Ramos (cell line): Measurements from ENCODE around the gene TTC39B.

Experiments
- in situ Hi-C: fragments of 300-500 bp; cut with MboI; formaldehyde crosslinking; loops from one replicate; pipeline ENCODE4 v1.14.3; 2022; ENCODE audit warnings: low sequenced_read_pairs; ENCODE audit not compliant: unreplicated experiment

Gene TTC39B

DNA sequence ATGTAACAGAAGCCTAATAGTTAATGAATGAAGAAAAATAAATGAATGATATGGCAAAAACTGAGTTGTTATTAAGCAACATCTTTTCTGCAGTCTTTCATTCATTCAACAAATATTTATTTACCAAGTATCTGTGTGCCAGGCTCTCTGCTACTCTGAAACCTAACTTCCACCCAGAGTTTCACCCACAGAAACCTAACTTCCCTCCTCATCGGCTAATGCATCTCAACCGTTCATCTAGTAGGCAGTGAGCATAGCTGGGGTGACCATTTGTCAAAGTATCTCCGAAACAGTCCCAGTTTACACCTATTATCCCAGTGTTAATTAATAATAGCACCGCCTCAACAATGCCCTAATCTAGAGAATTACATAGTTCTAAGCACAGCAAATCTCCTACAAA is 1.5 kb downstream of the TTC39B start:
- in situ Hi-C loops, result no loop called here

DNA sequence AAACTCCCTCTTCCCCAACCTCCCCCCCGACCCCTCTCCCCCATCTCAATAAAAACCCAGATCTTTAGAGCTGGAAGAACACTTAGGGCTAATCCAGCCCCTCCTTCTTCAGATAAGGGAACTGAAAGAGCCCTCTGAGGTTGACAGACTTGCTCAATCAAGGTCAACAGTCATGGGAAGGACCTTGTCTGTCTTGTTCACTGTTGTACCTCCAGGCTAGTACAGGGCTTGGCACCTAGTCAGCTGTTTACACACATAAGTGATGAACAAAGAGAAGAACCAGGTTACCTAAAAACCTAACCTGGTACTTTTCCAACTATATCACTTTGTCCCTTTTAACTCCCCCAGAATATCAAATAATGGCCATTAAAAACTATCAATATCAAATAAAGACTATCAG is 2.4 kb downstream of the TTC39B start:
- in situ Hi-C loops, result no loop called here

DNA sequence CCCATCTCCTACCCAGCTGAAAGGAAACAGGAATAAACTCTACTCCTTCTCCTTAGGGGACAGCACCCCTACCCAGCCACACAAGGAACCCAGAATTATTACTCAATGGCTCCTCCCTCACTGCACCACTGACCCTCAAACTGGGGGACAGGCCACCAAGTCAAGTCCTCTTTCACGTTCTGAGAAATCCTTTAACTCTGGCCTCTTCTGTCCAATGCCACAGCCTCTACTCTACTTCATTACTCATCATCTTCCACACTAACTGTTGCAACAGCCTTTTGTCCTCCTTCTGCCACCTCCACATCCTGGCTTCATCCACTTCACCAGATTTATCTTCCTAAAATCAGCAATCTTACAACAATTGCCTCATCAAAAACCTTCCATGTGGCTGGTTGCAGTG is 6.8 kb downstream of the TTC39B start:
- in situ Hi-C loops, result no loop called here

DNA sequence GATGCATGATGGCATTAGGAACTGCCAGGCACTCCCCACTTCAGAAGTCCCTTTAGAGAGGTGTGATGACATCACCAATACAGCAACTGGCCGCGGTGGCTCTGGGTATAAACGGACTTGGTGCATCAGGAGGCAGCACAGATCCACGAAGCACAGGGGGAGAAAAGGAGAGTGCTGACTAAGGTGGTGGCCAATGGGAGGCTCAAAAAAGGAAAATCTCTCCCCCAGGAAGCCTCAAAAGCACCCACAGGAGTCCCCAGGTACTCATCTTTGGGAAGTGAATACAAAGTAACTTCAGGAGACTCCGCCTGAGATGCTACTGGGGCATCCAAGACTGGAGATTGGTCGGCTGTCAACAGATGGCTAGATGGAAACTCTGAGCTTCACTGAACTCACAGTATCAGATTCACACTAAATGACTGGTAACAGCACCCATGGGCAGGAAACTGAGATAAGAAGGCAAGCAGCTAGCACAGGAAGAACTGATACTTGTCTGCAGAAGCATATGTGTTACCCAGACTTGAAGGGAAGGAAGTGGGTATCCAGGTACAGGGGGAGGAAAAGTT is 7.6 kb downstream of the TTC39B start:
- in situ Hi-C loops, result no loop called here

DNA sequence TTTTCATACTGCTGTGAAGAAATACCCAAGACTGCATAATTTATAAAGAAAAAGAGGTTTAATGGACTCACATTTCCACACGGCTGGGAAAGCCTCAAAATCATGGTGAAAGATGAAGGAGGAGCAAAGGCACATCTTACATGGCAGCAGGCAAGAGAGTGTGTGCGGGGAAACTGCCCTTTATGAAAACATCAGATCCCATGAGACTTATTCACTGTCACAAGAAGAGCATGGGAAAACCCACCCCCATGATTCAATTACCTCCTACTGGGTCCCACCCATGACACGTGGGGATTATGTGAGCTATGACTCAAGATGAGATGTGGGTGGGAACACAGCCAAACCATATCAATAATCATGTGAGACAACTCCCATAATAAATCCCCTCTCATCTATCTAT is 8.7 kb downstream of the TTC39B start:
- in situ Hi-C loops, result no loop called here

DNA sequence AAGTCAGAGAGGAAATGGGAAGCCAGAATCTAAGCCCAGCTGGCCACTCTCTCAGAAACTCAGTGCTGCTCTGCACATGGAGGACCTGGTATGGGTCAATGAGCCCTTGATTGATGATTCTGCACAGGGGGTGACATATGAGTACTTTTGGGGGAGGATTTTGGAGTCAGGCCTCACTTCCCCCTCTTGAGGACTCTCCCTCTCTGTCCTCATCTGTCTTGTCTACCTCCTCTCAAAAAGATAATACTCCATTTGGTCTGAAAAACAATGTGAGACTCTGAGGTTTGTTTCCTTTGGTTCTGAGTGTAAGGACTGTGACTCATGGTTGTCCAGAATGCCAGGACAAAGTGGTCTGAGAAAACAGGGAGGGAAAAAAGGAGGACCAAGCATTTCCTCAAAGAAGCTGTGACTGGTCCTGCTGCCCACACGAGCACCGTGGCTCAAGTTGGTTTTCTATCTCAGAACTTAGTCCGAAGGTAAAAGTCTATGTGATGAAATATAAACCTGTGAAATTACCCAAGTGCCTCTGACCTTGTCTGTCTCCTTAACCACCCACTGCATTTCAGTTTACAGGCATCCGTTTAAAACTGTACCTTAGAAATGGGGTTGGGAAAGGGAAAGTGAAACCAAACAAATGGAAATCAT is 11.1 kb downstream of the TTC39B start:
- in situ Hi-C loops, result no loop called here

DNA sequence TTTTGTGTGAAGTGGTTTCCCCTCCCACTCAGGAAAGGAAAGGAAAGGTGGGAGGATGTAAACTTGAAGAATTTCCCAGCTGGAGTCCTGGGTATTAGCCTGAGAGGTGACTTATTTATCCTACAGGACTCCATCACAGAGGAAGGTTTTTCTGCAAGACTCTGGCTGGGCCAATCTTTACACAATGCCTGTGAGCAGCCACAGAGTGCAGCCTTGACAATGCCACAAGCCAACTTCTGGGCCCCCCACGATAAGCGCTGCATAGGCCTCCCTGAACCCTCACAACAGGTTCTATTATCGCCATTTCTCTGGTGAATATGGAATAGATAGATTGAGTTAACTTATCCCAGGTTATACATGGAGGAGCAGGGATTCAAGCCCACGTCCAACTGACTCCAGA is 12.4 kb downstream of the TTC39B start:
- in situ Hi-C loops, result no loop called here

DNA sequence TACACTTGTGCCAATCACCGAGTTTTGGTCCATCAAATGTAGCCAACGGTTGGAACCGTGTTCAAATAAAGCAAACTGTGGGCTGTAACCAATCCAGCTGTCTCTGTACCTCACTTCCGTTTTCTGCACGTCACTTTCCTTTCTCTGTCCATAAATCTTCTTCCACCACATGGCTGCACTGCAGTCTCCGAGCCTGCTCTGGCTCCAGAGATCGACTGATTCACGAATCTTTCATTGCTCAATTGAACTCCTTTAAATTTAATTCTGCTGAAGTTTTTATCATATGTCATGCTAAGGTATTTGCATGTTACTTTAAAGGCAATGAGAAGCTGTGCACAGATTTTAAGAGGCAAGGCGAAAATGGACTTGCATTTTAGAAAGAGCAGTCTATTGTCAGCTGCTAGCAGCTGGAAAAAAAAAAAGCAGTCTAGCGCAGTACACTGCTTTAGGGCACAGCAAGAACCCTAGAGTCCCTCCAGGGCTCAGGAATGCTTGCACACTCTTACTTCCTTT is 13.2 kb downstream of the TTC39B start:
- in situ Hi-C loops, result no loop called here

DNA sequence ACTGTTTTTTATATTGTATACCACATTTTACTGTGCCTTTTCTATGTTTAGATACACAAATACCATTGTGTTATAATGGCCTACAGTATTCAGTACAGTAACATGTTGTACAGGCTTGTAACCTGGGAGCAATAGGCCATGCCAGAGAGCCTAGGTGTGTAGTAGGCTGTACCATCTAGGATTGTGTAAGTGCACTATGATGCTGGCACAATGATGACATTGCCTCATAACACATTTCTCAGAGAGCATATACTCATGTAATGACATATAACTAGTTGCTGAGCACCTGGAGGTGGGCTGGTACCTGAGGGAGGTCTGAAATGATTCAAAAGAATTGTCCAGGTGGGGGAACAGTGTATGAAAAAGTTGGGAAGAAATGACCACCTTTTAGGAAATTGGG is 13.9 kb downstream of the TTC39B start:
- in situ Hi-C loops, result no loop called here

DNA sequence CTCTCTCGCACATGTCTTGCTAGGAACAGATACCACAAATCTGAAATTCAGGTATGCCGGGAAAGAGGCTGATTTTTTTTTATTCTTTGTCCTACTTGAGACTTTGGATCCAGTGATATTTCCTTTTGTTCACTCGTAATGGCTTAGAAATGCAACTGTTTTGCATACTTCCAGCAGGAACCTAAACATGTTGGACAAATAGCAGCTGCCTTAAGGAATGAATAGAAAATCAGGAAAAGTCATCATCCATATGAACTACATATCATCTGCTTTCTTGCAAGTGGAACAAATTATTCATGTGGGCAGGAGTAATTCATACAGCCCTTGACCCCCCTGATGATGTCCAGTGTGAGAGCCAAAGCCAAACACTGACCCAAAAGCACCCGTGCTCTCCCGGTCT is 17.4 kb downstream of the TTC39B start:
- in situ Hi-C loops, result no loop called here

DNA sequence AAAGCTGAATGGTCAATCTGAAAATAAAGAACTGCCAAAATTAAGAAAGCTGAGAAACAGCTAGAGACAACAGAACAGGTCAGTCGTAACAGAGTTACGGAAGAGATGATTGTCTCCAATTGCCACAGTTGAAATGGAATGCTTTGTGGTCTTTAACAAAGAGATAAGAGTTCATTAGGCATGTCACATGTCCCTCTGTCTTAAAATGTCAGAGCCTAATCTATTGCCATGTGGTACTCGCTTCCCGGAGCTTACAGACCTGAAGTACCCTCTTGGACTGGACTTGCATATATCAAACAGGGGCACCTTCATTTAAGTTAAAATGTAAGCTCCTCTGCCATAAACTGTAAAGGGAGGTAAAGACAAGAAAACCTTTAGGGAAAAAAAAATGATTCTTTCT is 19.7 kb downstream of the TTC39B start:
- in situ Hi-C loops, result no loop called here

DNA sequence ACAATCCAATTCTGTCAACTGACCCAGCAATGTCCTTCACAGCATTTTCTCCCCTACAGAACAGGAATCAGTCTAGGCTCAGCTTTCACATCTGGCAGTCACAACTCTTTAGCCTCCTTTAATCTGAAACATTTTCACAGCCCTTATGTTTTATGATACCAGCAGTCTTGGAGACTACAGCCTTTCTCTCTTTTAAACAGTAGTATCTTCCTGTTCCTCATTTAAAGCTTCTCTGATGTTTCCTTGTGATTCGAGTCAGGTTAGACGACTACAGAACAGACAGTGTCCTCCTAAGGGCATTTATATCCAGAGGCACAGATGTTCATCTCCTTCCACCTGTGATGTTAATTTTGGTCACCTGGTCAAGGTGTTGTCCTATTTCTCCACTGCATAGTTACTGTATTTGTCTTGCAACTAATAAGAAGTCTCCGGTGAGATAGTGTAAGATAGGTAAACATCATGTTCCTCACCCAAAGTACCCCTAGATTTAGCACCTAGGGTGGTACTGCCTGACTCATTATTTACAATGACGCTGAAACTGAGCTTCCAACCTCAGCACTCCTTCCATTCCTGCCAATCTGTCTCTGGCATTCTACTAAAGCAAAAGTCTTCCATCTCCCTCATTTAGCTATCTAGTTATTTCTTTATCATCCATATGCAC is 20.7 kb downstream of the TTC39B start:
- in situ Hi-C loops, result no loop called here

DNA sequence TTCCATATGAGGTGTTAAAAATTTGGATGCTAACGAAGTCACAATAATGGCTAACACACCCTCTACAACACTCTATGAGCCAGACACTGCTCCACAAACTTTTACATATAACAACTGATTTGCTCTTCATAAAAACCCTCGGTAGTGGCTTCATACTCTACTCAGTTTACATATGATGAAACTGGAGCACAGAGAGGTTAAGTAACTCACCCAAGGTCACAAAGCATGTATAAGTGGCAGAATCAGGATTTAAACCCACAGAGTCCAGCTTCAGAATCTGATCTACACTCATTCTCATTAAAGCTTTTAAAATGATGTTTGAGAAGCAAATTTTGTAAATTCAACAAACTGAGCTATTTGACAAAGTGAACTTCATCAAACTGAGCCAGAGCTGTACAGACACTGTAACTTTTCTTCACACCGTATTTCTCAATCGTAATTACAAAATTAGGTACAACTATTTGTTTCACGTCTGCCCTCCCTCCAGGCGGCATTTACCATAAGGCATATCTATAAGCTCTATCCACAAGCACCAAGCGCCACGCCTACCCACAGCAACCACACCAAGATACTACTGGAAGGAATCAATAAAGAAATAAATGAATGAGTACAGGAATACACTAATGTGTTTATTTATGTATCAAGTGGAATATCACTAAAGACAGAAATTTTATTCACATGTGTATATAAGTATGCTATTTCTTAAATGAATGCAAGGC is 24.3 kb downstream of the TTC39B start:
- in situ Hi-C loops, result no loop called here

DNA sequence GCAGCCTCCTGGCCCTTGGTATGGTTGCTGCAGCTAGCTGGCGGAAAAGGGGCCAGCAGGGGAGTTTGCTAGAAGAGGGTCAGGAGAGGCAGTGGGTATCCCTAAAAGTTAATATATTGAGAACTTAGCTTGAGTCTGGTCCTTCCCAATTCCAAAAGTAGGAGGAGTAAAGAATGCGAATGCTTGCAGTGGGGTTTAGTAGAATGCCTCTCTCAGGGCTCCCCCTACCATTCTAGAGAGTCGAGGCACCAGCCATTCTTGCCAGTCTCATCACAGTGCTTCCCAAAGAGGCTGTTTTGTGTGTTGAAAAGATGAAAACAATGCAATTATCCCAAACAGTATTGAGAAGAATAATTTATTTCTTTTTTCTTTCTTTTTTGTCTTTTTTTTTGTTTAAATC is 26.4 kb downstream of the TTC39B start:
- in situ Hi-C loops, result no loop called here

DNA sequence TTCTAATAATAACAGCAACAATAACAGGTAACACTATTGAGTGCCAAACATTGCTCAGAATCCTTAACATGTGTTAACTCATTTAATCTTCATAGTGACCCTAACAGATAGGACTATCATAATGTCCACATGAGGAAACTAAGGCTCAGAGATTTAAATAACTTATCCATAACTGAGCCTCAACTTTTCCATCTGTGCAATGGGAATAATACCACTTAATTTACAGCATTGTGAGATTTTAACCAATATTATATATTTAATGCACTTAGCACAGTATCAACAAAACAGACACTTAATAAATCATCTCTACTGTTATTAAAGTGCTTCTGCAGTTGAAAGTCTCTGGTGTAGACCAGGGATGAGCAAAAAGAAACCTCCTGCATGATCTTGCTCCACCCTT is 28.2 kb downstream of the TTC39B start:
- in situ Hi-C loops, result no loop called here

DNA sequence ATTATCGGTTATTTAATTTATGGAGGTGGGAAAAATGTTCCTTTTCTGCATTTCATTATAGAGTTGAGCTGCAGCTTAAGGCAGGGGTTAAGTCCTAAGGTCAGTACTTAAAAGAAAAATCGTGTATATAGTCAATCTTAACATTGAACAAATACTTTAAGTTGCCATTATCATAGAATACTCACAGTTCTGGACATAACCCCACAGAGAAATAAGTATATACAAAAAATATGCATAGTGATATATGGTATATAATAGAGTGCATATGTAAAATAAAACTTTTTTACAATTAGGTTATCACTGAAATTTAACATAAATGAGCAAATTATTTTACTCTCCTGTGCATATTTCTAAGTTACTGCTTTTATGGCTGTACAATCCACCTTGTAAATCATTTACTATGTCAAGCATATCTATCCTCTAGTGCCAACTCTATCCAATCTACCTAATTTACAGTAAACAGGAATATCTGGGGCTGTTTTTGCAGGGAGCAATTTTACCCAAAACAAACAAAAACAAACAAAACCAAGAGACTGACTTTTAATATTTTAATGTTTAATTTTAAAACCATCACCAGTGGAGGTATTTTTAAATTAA is 28.8 kb downstream of the TTC39B start:
- in situ Hi-C loops, result no loop called here

DNA sequence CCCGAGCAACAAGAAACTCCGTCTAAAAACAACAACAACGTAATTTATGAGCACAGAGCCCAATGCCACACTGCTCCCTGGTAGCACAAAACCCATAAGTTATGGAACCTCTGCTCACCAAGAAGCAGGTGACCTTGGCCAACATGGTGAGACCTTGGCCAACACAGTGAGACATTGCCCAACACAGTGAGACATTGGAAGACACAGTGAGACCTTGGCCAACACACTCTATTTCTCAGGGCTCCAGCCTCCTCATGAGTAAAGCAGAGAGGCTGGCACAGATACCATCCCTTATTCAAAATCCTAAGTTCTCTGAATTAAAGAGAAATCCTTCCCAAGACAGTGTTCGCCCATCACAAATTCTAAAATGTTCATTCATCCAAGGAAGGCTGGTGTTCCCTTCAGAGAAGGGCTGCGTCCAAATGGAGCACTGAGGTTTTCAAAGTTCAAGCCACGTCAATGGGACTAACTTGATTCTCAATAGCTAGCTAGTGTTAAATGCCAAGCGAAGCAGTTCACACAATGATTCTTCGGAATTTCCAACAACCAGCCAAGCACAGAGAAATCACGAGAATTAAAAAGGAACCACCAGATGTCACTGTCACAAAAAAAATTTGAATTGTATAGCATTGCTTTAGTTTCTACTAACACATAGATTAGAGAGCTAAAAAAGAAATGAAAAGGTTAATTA is 29.5 kb downstream of the TTC39B start:
- in situ Hi-C loops, result no loop called here

DNA sequence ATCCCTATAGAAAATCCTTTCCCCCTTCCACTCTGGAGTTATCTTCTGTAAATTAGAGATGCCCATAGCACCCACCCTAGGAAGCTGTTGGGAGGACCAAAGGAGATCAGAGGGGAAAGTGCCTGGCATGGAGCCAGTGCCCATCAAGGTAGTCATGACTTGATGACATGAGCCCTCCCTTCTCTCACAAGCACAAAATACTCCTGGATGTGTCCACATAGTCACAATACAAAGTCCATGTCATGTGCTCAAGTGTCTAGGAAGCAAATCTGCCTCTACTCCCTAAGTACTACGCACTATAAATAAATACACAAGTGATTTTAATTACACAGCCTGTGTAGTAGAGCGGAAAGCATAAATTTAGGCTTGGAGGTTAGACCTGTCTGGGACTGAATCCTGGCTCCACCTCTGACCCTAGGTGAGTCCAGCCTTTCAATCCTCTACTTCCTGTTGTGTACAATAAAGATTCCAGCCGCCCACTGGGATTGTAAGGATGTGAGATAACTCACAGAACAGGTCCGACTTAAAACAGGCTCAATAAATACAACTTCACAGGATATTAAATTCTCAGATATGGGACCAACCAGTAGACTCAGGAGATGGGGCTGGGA is 30.6 kb downstream of the TTC39B start:
- in situ Hi-C loops, result no loop called here

DNA sequence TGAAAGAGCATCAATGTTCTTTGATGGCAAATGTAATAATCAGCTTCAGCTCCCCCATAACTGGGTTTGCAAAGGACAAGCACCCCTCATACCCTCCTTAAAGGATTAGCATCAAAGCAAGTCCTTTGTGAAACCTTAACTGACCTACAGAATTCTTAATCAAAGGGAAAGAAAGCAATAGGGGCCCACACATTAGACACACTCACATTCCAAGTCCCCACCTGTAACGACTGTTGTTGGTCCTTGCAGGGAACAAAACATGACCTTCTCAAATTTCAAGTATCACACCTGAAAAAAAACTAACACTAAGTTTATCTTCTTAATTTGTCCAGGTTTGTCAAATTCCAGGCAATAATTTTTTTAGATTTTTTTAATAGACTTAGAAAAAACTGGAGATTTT is 32.6 kb downstream of the TTC39B start:
- in situ Hi-C loops, result no loop called here

DNA sequence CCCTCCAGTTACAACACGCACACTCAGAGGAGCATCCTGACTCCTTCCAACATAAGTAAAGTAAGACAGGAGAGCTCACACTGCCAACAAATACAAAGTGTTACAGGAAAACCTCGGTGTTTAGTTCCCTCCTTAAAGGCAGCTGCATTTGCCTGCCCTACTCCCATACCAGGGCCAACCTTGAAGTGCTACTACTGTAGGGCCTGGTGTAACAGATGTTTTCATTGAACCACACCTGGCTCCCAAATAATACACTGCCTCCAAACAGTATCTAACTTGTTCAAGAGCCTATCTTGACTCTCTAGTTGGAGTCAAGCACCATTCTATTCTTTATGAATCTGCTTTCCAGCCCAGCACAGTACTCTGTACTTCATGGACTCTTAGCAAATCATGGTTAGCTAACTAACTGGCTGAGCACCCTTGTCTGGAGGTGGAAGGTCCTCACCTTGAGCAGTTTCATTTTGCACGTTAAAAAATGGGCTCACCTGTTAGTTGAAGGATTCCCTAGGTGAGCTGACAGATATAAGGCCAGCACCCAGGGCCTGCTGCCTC is 34.6 kb downstream of the TTC39B start:
- in situ Hi-C loops, result no loop called here
